Lower leg skin (tissue), 4 donors: ENCODE results near the gene CYREN. TPM values are rescaled to one million over a fixed set of nuclear protein-coding genes. Genes with fewer than 3 reads are reported as not detected.

Experiments used
- DNase-seq, 2 donors: peaks; one replicate each; pipeline ENCODE4 v3.0.0-alpha.2; 2019; ENCODE audit warnings: low spot score in 2 of 2
- H3K4me3 ChIP-seq: fragments of 200-600 bp; sonication (generic); 2 replicates; pipeline ENCODE4 v1.5.1; 2017; ENCODE audit warnings: mild to moderate bottlenecking, low read depth; ENCODE audit not compliant: poor library complexity, severe bottlenecking
- POLR2A ChIP-seq, 2 donors: fragments of 450-650 bp; IDR thresholded peaks; one replicate each; pipeline ENCODE4 v1.6.1; 2016 to 2017; ENCODE audit warnings: antibody characterized with exemption in 2 of 2, mild to moderate bottlenecking in 1 of 2, moderate library complexity in 1 of 2
- WGBS, 2 donors: methylation state at CpG; one replicate each; pipeline ENCODE4 v1.1.5; 2018; 5-methylcytosine and 5-hydroxymethylcytosine counted together
- intact Hi-C: fragments of 100-400 bp; cut with DNase I; formaldehyde crosslinking; loops from one replicate; pipeline ENCODE4 v1.15.0; 2023; ENCODE audit warnings: low total_unique reads
- total RNA-seq, 4 donors: library from RNA; depleted of rRNA; stranded (reverse); fragments of >200 nt; gene quantifications; one replicate each; pipeline ENCODE4 v1.1.0, GENCODE V29; 2016
- TF ChIP-seq, protein P1 (sequence below), 3 donors: fragments of 450-650 bp; IDR thresholded peaks; one replicate each; pipeline ENCODE4 v1.5.1; 2016; ENCODE audit warnings: antibody characterized with exemption in 3 of 3, mild to moderate bottlenecking in 3 of 3, moderate library complexity in 2 of 3

Gene CYREN
- total RNA-seq, 4 donors from 2014 or later, result 26.1 to 42.2 (median 30.5) TPM

DNA sequence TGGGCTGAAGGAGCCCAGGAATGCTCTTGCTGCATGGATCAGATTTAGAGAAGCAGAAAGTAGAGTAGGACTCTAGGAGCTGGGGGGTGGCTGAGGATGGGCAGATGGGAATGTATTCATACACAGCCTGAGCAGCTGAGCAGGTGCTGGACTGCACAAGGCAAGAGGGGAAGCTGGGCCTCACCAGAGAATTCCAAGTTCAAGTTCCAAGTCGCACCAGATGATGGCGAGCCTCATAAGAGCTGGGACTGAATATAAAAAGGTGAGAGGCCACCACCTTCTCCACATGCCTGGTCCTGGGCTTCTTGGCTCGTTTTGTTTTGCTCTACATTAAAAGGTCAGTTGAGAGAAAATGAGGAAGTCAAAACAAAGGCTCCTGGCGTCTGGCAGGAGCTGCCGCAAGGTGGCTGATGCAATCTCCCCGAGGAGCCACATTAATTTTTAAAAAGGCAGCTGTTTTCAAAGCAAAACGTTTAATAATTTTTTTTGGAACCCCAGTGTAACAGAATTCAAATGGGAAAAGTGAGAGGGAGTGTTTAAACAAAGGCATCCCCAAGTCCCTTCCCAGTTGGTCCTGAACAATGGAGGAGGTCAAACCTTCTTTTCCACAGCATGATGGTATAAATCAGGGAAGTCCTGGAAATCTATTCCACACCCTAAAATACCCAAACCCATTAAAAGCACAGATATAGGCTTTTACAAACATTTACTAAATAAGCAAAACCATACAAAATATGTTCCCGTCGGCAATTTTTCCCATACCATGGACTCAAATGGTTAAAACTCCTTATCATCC, 9.5 kb downstream of the CYREN start:
- intact Hi-C loops, result no loop called here
- no peak for DNase-seq
- TF ChIP-seq POLR2A (IDR thresholded peaks at IDR 0.05), result no peak
- TF ChIP-seq, protein P1, sequence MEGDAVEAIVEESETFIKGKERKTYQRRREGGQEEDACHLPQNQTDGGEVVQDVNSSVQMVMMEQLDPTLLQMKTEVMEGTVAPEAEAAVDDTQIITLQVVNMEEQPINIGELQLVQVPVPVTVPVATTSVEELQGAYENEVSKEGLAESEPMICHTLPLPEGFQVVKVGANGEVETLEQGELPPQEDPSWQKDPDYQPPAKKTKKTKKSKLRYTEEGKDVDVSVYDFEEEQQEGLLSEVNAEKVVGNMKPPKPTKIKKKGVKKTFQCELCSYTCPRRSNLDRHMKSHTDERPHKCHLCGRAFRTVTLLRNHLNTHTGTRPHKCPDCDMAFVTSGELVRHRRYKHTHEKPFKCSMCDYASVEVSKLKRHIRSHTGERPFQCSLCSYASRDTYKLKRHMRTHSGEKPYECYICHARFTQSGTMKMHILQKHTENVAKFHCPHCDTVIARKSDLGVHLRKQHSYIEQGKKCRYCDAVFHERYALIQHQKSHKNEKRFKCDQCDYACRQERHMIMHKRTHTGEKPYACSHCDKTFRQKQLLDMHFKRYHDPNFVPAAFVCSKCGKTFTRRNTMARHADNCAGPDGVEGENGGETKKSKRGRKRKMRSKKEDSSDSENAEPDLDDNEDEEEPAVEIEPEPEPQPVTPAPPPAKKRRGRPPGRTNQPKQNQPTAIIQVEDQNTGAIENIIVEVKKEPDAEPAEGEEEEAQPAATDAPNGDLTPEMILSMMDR (IDR thresholded peaks at IDR 0.05), result no peak
- WGBS, 2 donors, result 64 to 69% methylated on average over 9 of the region's 9 CpGs
- no peak overlapping the region for H3K4me3 ChIP-seq

DNA sequence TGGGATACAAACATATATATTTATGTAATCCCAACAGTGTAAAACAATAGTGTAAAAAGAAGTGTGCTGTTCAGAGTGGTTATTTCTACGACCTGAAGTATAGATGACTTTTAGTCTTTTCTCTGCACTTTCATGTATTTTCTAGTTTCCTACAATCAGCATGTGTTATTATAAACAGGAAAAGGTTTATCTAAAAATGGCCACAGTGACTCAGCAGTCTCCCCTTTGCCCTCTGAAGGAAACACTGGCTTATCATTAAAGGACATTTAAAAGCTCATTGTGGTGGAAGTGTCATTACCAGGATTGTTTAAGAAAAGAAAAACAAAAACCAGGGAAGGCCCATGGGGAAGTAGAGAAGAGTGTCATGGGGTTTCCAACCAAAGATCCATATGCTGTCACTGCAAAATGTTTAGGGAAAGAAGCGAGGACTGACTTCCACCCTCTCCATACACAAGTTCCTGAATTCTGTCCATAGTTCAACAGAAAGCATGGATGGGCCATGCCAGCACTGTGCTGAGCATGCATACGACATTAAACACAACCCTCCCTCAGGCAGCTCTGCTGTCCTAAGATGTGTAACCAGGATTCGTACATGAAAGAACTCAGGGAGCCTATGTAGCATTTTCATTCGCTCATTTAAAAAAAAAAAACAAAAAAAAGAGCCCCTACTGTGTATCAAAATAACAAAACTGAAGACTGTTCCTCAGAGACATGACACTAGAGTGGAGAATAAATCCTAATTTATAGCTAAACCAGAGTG, 10.2 kb downstream of the CYREN start:
- DNase-seq, result no peak
- H3K4me3 ChIP-seq, result no peak overlapping the region
- no peak for TF ChIP-seq POLR2A (IDR thresholded peaks at IDR 0.05)
- TF ChIP-seq, protein P1 (IDR thresholded peaks at IDR 0.05), result no peak
- intact Hi-C loops, result no loop called here
- 70 to 74% methylated on average over 5 of the region's 5 CpGs for WGBS, 2 donors

DNA sequence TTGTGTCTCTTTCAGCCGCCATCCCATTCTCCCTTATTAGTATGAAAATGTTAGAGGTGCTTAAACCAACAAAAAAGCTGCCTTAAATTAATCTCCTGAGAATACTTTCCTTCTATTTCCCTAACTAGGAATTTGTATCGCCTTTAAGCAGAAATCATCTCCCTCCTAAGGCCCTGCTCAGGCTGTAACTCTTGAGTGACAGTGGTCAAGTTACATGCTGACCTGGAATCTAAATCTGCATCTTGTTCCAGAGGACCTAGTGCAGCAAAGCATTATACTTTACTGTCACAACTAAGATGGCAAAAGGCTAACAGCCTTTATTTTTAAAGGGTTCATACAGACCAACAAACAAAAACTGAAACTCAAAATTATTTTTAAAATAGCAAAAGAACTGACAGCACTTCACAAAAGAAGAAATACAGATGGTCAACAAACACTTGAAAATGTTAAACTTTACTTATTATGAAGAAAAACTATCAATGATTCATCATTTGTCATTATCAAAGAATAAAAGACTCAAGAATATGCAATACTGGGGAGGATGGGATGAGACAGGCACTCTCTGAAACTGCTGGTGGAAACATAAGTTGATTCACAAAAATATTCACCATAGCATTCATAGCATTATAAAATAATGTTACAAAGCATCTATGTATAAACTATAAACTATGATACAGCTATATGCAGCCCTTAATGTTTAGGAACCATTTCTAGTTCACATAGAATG, 11.0 kb downstream of the CYREN start:
- WGBS, 2 donors, result 92 to 95% methylated on average over 2 of the region's 2 CpGs
- intact Hi-C loops, result no loop called here
- DNase-seq, result no peak
- TF ChIP-seq POLR2A (IDR thresholded peaks at IDR 0.05), result no peak
- TF ChIP-seq, protein P1 (IDR thresholded peaks at IDR 0.05), result no peak
- H3K4me3 ChIP-seq, result no peak overlapping the region

DNA sequence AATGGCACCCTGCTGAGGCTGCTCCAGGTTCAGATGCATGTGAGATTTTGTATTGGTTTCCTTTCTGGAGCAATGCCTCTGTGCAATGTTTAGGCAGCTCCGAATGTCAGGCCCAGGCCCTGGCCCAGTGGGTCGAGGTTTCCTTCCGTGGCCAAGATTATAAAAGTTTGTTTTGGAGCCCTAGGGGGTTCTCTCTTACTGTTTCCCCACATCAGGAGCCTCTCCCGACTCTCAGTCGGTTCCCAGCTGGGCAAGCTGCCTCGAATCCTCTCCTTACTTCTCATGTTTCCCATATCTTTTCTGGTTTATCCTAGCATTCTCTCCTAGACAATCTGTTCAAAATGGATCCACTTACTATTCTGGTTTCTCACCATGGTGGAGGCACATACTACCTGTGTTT, 11.6 kb downstream of the CYREN start:
- TF ChIP-seq, protein P1 (IDR thresholded peaks at IDR 0.05), result no peak
- TF ChIP-seq POLR2A (IDR thresholded peaks at IDR 0.05), result no peak
- DNase-seq, result no peak
- WGBS, 2 donors, result 75 to 83% methylated on average over 6 of the region's 6 CpGs
- intact Hi-C loops, result no loop called here
- no peak overlapping the region for H3K4me3 ChIP-seq

DNA sequence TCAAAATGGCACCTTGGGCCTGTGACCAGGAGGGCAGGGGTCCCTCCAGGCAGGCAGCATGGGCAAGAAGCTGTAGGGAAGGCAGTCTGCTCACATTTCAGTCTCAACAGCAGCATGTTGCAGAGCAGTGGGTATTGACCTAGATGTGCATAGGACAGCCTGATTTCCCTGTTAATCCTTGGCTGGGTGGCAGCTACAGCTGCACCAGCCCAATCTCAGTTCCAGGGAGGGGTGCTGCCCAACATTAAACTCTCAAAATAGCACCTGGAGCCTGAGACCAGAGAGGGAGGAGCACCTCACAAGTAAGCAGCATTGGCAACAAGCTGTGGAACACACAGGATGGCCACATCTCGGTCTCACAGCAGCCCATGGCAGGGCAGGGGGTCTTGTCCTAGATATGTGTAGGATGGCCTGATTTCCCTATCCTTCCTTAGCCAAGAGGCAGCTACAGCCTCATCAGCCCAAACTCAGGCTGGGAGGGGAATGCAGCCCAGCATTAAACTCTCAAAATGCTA, 12.3 kb downstream of the CYREN start:
- DNase-seq, result no peak
- WGBS, 2 donors, result 92 to 100% methylated on average over 1 of the region's 1 CpG
- TF ChIP-seq POLR2A (IDR thresholded peaks at IDR 0.05), result no peak
- TF ChIP-seq, protein P1 (IDR thresholded peaks at IDR 0.05), result no peak
- H3K4me3 ChIP-seq, result no peak overlapping the region
- intact Hi-C loops, result no loop called here
